Measurements from ENCODE around the gene CSF3. TPM values are rescaled to one million over a fixed set of nuclear protein-coding genes. Genes with fewer than 3 reads are reported as not detected.

CSF3 gene
- total RNA-seq, 1 experiment from 2014 or later: 0.38 TPM

GRCh38 chr17:40028595-40028994, 13.4 kb downstream of the CSF3 start:
- Mint-ChIP-seq H3K9me3 (ENCODE audit: low read depth, unreplicated experiment) (no peaks in the 10 kb centered on the region), H3K27me3 (ENCODE audit: unreplicated experiment) (no peaks in the 10 kb centered on the region), H3K4me3 (ENCODE audit: low read depth, unreplicated experiment) (no peak overlapping the region), H3K4me1 (ENCODE audit: low read depth, unreplicated experiment) (peaks cover 25% of the 10 kb centered on the region), H3K27ac (ENCODE audit: unreplicated experiment) (no peak overlapping the region), H3K36me3 (ENCODE audit: insufficient read depth, unreplicated experiment) (peaks cover 81% of the 10 kb centered on the region)
- CTCF ChIA-PET: interaction anchor here (0.9 to 23.5 kb wide), 20 partner anchors 9 to 375 kb away, joined by 3 to 774 read pairs (median 6); partner anchors contain the start of genes CSF3, MED24, MIEN1 and NR1D1
- intact Hi-C loops (cut with micrococcal nuclease; ENCODE audit: unreplicated experiment): no loop called here
- TF ChIP-seq CTCF (IDR thresholded peaks at IDR 0.05; ENCODE audit: unreplicated experiment): no peak
- no peak for DNase-seq
- no TSS peak for BruUV-seq (replicated peaks)

DNA sequence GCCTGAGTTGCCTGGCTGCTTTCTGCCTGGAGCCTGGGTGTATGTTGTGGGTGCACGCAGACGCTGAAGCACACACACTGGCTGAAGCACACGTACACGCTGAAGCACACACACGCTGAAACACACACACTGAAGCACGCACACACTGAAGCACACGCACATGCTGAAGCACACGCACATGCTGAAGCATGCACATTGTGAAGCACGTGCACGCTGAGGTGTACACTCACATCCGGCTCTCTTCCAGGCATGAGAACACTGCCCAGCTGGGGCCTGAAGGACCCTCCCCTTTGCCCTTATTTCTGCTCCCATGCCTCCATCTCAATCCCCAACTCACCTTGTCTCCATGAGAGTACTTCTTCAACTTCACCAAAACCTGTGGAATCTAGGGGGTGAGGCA, 16.5 kb downstream of the CSF3 start:
- no peak overlapping the region for H3K27ac Mint-ChIP-seq (ENCODE audit: unreplicated experiment)
- H3K4me1 Mint-ChIP-seq (ENCODE audit: low read depth, unreplicated experiment): peaks cover 7% of the 10 kb centered on the region
- H3K27me3 Mint-ChIP-seq (ENCODE audit: unreplicated experiment): no peaks in the 10 kb centered on the region
- peaks cover 70% of the 10 kb centered on the region for H3K36me3 Mint-ChIP-seq (ENCODE audit: insufficient read depth, unreplicated experiment)
- no peak for TF ChIP-seq CTCF (IDR thresholded peaks at IDR 0.05; ENCODE audit: unreplicated experiment)
- no peak overlapping the region for H3K4me3 Mint-ChIP-seq (ENCODE audit: low read depth, unreplicated experiment)
- no TSS peak for BruUV-seq (replicated peaks)
- no peak for DNase-seq
- no peaks in the 10 kb centered on the region for H3K9me3 Mint-ChIP-seq (ENCODE audit: low read depth, unreplicated experiment)
- CTCF ChIA-PET: interaction anchor here (1.1 to 23.5 kb wide), 4 partner anchors 23 to 81 kb away, joined by 5 to 774 read pairs (median 6); partner anchors contain the start of genes CSF3 and MED24
- intact Hi-C loops (cut with micrococcal nuclease; ENCODE audit: unreplicated experiment): no loop called here

DNA sequence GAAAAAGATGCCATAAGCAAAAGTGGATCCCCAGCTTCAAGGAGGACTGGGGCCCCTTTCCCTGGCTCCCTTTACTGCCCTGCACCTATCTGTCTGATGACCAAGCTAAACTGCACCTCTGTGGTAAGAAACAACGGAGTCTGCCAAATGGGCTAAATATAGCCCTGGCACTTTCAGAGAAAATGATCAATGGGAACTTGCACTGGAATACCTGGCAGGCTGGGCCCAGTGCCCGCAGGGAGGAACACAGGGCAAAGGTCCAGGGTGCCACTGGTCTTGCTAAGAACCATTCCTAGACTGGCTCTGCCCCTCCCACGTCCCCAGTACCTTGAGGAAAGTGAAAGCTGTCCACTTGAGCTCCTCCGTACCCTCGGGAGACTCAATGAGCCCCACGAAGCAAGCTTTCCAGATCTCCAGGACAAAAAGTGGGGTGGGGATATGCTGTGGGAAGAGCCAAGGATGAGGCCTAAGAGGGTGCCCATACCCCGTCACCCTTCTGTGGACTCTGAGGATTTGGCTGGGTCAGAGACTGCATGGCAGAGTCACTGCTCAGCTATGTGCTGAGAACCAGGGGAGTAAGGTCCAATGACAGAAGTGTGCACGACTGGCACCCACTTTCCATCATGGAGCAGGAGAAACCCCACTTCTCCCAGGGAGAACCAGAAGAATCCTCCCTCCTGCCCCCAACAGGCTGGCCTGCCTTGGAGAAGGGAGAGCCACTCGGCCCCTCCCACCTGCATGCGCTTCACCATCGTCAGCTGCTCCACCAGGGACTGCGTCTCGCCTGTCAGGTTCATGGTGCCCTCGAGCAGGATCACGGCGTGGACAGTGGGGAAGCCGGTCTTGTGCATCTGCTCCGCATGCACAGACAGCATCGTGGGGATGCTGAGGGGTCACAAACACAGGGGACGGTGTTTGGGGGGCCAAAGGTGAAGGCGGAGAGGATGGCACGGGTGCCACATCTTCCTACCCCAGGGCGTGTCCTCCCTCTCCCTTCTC, 17.4 kb downstream of the CSF3 start:
- peaks cover 8% of the 10 kb centered on the region for H3K4me1 Mint-ChIP-seq (ENCODE audit: low read depth, unreplicated experiment)
- H3K27ac Mint-ChIP-seq (ENCODE audit: unreplicated experiment): no peak overlapping the region
- BruUV-seq (replicated peaks): no TSS peak
- peak; percentile 51 for DNase-seq
- H3K4me3 Mint-ChIP-seq (ENCODE audit: low read depth, unreplicated experiment): no peak overlapping the region
- no peaks in the 10 kb centered on the region for H3K9me3 Mint-ChIP-seq (ENCODE audit: low read depth, unreplicated experiment)
- intact Hi-C loops (cut with micrococcal nuclease; ENCODE audit: unreplicated experiment): no loop called here
- H3K36me3 Mint-ChIP-seq (ENCODE audit: insufficient read depth, unreplicated experiment): peaks cover 60% of the 10 kb centered on the region
- H3K27me3 Mint-ChIP-seq (ENCODE audit: unreplicated experiment): no peaks in the 10 kb centered on the region
- CTCF ChIA-PET: interaction anchor here (0.5 to 23.5 kb wide), 13 partner anchors 11 to 1381 kb away, joined by 3 to 774 read pairs (median 4); partner anchors contain the start of genes CSF3 and MED24
- no peak for TF ChIP-seq CTCF (IDR thresholded peaks at IDR 0.05; ENCODE audit: unreplicated experiment)

DNA sequence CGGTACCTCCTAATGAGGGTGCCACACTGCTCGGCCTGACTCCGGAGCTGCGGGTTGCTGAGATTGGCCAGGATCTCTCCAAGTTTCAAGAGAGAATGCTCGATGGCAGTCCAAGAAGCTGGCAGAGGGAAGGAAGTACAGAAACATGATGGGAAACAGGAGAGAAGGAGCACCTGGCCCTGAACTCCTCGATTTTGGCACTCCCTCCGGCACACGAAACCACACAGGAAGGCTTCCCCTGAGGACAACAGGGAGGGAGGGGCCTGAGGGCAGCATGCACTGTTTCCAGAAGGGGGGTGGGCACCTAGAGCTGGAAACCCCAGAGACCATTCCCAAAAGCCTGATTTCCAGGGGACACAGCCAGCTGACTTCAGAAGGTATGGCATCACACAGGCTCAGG, 18.1 kb downstream of the CSF3 start:
- Mint-ChIP-seq H3K4me1 (ENCODE audit: low read depth, unreplicated experiment) (peaks cover 8% of the 10 kb centered on the region), H3K27me3 (ENCODE audit: unreplicated experiment) (no peaks in the 10 kb centered on the region), H3K36me3 (ENCODE audit: insufficient read depth, unreplicated experiment) (peaks cover 54% of the 10 kb centered on the region), H3K9me3 (ENCODE audit: low read depth, unreplicated experiment) (no peaks in the 10 kb centered on the region), H3K4me3 (ENCODE audit: low read depth, unreplicated experiment) (no peak overlapping the region), H3K27ac (ENCODE audit: unreplicated experiment) (no peak overlapping the region)
- intact Hi-C loops (cut with micrococcal nuclease; ENCODE audit: unreplicated experiment): no loop called here
- CTCF ChIA-PET: interaction anchor here (0.5 to 23.5 kb wide), 12 partner anchors 21 to 1380 kb away, joined by 3 to 774 read pairs (median 4); partner anchors contain the start of genes CSF3 and MED24
- TF ChIP-seq CTCF (IDR thresholded peaks at IDR 0.05; ENCODE audit: unreplicated experiment): no peak
- no peak for DNase-seq
- no TSS peak for BruUV-seq (replicated peaks)

Measured in Calu3 (cell line).